CD4-positive, alpha-beta T cell treated with Interleukin-1 beta for 1 hour (primary cell): ENCODE results near the gene ARSH.
"Not testable (repeated sequence)": the region's sequence is repeated elsewhere in the genome, so short reads cannot be mapped to it uniquely, and the experiment has no call there.

Experiments
- DNase-seq, 2 donors: peaks; one replicate each; pipeline ENCODE4 v3.0.0-alpha.2; 2020 to 2022

ARSH gene

DNA sequence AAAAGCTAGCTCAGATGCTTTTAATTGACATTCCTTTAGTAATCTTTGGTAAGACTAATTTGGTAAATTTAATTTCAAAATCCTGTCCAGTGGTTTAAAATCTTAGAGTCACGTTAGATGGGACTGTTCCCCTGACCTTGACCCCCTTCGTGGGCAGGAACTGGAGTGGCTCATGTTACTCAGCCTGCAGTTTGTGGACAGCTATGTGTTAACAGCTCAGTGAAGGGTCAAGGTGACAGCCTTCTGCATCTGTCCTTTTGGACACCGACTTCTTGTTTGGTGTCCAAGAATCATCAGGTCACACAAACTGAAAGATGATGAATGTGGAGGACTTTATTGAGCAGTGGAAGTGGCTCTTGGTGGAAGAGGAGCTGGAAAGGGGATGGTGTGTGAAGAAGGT, 37.9 kb downstream of the ARSH start:
- DNase-seq, result no peak

DNA sequence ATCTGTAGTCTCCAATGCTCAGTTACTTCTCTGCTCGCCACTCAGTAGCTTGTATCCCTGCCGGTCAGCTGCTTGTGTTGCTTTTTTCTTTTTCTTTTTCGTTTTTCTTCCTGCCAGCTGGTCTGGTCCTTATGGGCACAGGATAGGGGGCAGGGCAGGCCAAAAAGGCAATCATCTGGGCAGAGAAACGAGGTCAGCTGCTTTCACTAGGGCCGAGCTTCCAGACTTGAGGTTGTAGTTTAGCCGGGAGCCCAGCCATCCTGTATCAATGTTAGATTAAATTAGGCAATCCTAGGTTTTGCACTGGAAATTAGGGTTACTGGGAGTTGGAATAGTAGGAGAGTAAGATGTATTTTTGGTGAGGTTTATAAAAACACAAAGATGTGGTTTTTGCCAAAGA, 38.3 kb downstream of the ARSH start:
- no peak for DNase-seq

DNA sequence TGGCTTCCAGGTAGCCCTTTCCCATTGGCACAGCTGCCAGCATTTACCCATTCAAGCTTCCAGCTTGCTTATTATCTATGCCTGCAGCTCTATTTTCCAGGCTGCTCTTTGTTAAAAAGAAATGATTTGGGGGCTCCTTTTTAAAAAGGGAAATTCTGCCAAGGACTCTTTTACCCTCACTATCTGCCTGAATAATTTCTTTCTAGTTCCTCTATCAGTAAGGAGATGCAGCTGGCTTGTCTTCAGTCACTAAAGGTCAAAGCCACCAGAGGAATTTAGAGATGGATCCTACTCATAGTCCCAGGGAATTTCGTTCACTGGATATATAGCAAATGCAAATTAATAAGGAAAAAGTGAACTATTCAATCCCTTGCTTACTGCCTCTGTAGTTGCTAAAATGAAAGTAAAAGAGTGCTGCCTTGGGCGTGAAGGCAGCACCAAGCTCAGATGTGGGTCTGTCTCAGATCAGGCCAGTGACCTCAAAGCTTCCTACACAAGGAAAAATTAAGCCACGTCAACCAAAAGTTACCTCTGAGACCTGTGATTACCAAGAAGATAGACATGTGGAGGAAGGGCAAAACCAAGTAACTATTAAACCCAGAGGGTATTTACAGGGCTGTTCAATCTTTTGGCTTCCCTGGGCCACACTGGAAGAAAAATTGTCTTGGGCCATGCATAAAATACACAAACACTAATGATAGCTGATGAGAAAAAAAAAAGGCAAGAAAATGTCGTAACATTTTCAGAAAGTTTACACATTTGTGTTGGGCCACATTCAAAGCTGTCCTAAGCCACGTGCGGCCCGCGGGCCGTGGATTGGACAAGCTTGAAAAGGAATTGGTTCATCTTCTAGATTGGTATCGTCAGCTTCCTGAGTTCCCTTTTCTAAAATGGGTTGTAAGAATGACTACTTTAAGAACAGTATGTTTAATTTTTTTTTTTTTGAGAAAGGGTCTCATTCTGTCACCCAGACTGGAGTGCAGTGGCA, 40.2 kb downstream of the ARSH start:
- no peak for DNase-seq

DNA sequence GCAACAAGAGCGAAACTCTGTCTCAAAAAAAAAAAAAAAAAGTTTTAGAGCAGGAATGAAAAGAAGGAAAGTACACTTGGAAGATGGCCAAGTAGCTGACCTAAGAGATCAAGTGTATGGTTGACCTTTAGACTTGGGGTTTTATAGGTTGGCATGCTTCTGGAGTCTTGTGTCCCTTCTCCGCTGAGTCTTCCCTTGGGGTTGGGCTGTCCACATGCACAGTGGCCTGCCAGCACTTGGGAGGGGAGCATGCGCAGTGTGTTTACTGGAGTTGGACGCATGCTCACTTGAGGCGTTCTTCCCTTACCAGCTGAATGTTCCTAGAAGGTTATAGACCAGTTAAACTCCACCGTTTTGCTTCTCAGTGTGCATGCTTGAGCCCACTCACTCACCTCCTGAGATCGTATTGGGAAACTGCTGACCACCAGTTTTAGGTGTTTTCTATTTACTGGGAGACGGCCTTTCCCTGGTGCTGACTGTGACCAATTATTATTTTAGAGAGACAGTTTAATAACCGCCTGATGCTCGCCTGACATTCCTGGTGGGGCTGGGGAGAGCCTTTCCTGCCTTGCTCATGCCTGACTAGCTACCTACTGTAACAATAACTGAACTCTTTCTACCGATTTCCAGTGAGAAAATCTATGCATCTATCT, 44.3 kb downstream of the ARSH start:
- not testable (repeated sequence) for DNase-seq

DNA sequence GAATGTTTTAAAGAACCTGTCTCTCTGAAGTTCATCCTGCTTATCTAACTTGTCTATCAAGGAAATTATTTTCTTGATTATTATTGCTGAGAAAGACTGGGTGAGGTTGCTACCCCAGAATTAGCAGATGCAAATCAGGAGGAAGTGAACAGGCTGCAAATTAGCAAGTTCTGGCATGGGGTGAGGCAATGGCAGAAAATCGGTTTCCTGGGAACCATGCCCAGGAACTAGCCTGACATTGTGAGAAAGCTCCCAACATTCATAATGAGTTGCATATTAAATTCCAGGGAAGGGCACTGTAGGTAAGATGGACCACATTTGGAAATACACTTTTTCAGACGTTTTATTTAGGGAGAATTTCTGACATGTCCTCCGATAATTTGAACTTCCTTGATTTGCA, 46.5 kb downstream of the ARSH start:
- DNase-seq, result no peak

DNA sequence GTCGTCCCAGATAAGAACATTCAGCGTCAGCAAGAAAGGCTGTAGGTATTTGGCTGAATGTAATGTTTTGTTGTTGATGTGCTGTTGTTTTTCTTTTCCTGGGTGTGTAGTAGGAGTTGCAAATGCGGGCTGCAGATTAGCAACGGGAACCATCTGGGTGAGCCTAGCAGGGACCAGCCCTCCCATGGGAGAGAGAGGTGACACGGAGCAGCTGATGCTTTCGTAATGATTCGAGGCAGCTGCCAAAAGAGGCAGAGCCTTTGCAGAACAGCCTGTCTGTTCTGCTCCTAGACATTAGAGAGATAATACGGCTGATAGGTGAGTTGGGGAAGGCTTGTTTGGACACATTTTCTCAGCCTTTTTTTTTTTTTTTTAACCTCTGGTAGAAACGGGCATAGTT, 60.2 kb downstream of the ARSH start:
- no peak for DNase-seq

DNA sequence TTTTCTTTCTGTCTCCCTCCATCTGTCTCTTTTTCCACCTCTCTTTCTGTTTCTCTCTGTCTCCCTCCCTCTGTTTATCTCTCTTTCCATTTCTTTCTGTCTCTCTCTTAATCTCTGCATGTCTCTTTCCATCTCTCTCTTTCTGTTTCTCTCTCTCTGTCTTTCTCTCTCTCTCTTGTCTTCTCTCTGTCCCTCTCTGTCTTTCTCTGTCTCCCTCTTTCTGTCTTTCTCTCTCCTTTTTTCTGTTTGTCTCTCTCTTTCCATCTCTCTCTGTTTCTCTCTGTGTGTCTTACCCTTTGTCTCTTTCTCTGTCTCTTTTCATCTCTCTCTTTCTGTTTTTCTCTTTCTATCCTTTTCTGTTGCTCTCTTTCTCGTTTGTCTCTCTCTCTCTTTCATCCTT, 69.6 kb downstream of the ARSH start:
- DNase-seq, result no peak

DNA sequence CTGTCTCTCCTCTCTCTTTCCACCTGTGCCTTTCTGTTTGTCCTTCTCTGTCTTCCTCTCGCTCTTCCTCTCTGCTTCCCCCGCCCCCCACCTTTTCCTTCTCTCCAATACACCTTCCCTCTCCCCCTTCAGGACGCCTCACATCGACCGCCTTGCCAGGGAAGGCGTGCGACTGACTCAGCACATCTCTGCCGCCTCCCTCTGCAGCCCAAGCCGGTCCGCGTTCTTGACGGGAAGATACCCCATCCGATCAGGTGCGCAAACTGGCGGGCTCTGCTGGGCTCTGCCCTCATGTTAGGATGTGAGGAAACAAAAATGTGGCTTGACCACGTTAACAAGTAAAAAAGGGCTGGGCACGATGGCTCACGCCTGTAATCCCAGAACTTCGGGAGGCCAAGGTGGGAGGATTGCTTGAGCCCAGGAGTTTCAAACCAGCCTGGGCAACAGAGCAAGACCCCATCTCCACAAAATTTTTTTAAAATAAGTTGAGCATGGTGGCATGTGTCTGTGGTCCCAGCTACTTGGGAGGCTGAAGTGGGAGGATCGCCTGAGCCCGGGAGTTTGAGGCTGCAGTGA, 70.2 kb downstream of the ARSH start:
- no peak for DNase-seq
